Adrenal gland (tissue), 12 donors: Measurements from ENCODE around the gene SRRT. TPM values are rescaled to one million over a fixed set of nuclear protein-coding genes. Genes with fewer than 3 reads are reported as not detected.
A peak's percentile ranks its signal among the peaks of the same experiment; 100 is the strongest.

Experiments
- DNase-seq, 7 donors: peaks; one replicate each; pipeline ENCODE4 v3.0.0-alpha.2; 2019 to 2020
- H3K27ac ChIP-seq, 5 donors: fragments of 200-600 bp; sonication (generic) in 4 of 5; 1 replicate in 3 of 5; 2 replicates in 2 of 5; pipeline versions ENCODE4 v1.5.1 to v1.8.0; 2016 to 2020; ENCODE audit warnings: mild to moderate bottlenecking in 1 of 5
- H3K27me3 ChIP-seq: fragments of 200-600 bp; 2 replicates; pipeline ENCODE4 v1.8.0; 2021
- H3K36me3 ChIP-seq, 2 donors: fragments of 200-600 bp; replicated peaks in 1 of 2; 1 replicate in 1 of 2; 2 replicates in 1 of 2; pipeline versions ENCODE4 v1.5.1 to v1.8.0; 2018 to 2022
- H3K4me1 ChIP-seq, 2 donors: fragments of 200-600 bp; replicated peaks in 1 of 2; 1 replicate in 1 of 2; 2 replicates in 1 of 2; pipeline versions ENCODE4 v1.5.1 to v1.8.0; 2018 to 2021
- H3K4me3 ChIP-seq, 4 donors: fragments of 200-600 bp; sonication (generic) in 3 of 4; one replicate each; pipeline ENCODE4 v1.5.1; 2016 to 2018
- H3K9me3 ChIP-seq, 3 donors: fragments of 200-600 bp; sonication (generic) in 1 of 3; replicated peaks in 1 of 3; 1 replicate in 2 of 3; 2 replicates in 1 of 3; pipeline versions ENCODE4 v1.5.1 to v1.8.0; 2016 to 2021
- POLR2A ChIP-seq, 2 donors: fragments of 450-650 bp; IDR thresholded peaks; one replicate each; pipeline ENCODE4 v1.6.1; 2017; ENCODE audit warnings: antibody characterized with exemption in 2 of 2, mild to moderate bottlenecking in 2 of 2, moderate library complexity in 1 of 2
- WGBS, 4 donors: extraction: QIAGEN DNeasy Blood & Tissue Kit in 2 of 4; methylation state at CpG; one replicate each; pipeline versions ENCODE4 v1.1.5 to v1.1.7; 2013 to 2017; 5-methylcytosine and 5-hydroxymethylcytosine counted together
- intact Hi-C, 2 donors: fragments of 100-400 bp; cut with DNase I; formaldehyde crosslinking; loops; one replicate each; pipeline versions ENCODE4 v1.14.1 to v1.15.0; 2022 to 2023
- polyA plus RNA-seq, 3 donors: library from polyadenylated mRNA; stranded (reverse); fragments of 200-250 nt in 2 of 3; fragments of 350-450 nt in 1 of 3; fragmentation: Illumina TruSeq in 1 of 3; extraction: RNeasy Lipid Tissue Mini Kit (QIAGEN cat#74804) in 1 of 3; gene quantifications; one replicate each; pipeline ENCODE4 v1.2.3, GENCODE V29; 2013 to 2014
- total RNA-seq, 9 donors: library from RNA; depleted of rRNA in 4 of 9; stranded (reverse); fragments of >200 nt in 4 of 9; fragments of 120-200 nt in 1 of 9; fragmentation: NEBNext Ultra II Directional in 1 of 9; extraction: Animal tissue kit (Norgen Biotek cat#: 25700) in 1 of 9; gene quantifications; one replicate each; pipeline versions ENCODE4 v1.1.0 to v1.2.4, GENCODE V29; 2013 to 2023
- TF ChIP-seq, protein P1 (sequence below), 6 experiments: fragments of 450-650 bp in 4 of 6; fragments of 200-600 bp in 2 of 6; sonication (generic) in 1 of 6; IDR thresholded peaks; 1 replicate in 5 of 6; 2 replicates in 1 of 6; pipeline versions ENCODE4 v1.5.1 to v1.8.0; 2016 to 2021; ENCODE audit warnings: antibody characterized with exemption in 6 of 6, mild to moderate bottlenecking in 2 of 6, moderate library complexity in 1 of 6
- donor health status: healthy with polysubstance abuse.
- donor health status: Bipolar disorder and iron deficiency.
- donor health status: DM: yes; HTN: yes; CAD: no.
- donor health status: DM: no; HTN: no; CAD: no.
- donor health status: DM: no; HTN: no; CAD: no.
- donor health status: DM: yes; HTN: yes; CAD: no.

The SRRT gene
- total and polyA plus RNA-seq, 12 donors = 44.0 to 289 (median 97.1) TPM

DNA sequence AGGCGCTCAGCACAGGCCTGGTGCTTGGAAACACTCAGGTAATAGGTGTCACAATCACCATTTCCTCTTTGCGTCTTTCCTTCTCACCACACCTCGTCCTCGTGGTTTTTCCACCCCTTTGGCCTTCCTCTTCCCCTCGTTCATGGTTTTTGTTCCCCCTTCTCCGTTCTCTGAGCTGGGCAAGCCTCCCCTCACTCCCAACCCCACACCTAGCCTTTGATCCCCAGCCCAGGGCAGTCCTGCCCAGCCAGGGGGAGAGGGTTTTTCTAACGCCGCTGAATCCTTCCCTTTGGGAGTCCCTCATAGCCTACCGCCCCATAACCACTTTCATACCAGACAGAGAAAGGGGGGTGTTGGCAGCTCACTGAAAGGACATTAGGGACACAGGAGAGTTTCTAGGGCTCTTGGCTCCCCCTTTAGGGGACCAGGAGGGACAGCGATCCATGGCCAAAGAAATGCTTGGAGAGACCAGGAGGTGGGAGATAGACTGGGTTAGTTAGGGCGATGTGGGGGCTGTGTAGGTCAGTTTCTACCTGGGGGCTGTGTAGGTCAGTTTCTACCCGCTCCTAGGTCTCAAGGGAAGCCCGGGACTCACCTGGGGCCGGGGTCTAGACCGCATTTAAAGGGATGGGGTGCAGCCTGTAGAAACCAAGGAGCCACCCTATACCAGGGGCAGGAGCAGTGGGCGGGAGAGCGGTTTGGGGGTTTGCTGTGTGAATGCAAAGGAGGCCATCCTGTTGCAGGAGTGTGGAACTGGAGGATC is 49.0 kb upstream of the SRRT start:
- no peaks in the 10 kb centered on the region for H3K27me3 ChIP-seq
- DNase-seq = peak in 1 of 7 donors; percentile 57
- peak overlapping the region in 3 of 4 donors; percentile 45 to 88 (median 75) for H3K4me3 ChIP-seq
- 12 to 22% (median 15%) methylated on average over 15 to 17 of the region's 17 CpGs for WGBS, 4 donors
- TF ChIP-seq POLR2A (IDR thresholded peaks at IDR 0.05) = no peak
- TF ChIP-seq, protein P1, sequence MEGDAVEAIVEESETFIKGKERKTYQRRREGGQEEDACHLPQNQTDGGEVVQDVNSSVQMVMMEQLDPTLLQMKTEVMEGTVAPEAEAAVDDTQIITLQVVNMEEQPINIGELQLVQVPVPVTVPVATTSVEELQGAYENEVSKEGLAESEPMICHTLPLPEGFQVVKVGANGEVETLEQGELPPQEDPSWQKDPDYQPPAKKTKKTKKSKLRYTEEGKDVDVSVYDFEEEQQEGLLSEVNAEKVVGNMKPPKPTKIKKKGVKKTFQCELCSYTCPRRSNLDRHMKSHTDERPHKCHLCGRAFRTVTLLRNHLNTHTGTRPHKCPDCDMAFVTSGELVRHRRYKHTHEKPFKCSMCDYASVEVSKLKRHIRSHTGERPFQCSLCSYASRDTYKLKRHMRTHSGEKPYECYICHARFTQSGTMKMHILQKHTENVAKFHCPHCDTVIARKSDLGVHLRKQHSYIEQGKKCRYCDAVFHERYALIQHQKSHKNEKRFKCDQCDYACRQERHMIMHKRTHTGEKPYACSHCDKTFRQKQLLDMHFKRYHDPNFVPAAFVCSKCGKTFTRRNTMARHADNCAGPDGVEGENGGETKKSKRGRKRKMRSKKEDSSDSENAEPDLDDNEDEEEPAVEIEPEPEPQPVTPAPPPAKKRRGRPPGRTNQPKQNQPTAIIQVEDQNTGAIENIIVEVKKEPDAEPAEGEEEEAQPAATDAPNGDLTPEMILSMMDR (IDR thresholded peaks at IDR 0.05) = peak in 2 of 6 experiments; percentile 25 to 31
- H3K4me1 ChIP-seq = peaks cover 22 to 39% of the 10 kb centered on the region in 2 donors
- peaks cover 0 to 26% of the 10 kb centered on the region in 2 donors for H3K36me3 ChIP-seq
- H3K27ac ChIP-seq = peak overlapping the region in 4 of 5 donors; percentile 52 to 93 (median 77)
- intact Hi-C loops = no loop called here
- H3K9me3 ChIP-seq = no peaks in the 10 kb centered on the region

DNA sequence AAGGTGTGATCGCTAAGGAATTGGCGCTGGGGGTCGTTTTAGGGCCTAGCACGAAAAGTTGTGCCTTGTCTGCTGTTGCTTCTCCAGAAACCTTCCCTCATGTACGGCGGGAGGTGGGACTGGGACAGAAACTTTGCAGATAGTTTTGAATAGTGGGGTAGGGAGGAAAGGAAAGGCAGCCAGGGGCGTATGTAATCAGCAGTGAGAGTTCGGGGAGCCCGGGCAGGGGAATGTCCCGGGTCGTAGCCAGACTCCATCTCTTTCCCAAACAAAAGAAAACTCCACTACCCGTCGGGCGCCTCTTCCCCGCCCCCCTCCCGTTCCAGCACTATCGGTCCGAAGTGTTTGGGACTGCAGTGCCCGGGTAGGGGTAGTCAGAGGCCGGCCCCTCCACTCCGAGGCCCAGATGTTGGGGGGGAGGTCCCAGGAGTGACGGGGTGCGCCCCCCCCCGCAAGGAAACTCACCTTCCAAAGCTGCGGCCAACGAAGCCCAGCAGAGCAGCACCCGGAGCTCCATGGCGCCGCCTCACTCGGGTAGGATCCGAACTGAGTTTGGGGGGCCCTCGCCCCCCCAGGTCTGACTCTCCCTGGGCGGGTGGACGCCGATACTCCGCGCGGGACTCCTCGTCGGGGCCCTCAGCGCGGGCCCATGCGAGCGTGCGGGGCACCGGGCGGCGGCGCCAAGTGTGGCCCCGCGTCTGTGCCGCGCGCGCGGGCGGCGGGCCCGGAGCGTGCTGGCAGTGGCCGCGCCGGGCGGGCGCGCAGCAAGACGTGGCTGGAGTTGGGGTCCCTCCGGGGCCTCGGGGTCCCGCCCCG is 48.2 kb upstream of the SRRT start:
- DNase-seq = peak in 1 of 7 donors; percentile 48
- TF ChIP-seq, protein P1 (IDR thresholded peaks at IDR 0.05) = no peak
- TF ChIP-seq POLR2A (IDR thresholded peaks at IDR 0.05) = peak in 1 of 2 donors; percentile 5
- peaks cover 0 to 18% of the 10 kb centered on the region in 2 donors for H3K36me3 ChIP-seq
- no peaks in the 10 kb centered on the region for H3K9me3 ChIP-seq
- no peaks in the 10 kb centered on the region for H3K27me3 ChIP-seq
- intact Hi-C loops = no loop called here
- 0 to 2% (median 1%) methylated on average over 18 to 70 of the region's 71 CpGs for WGBS, 4 donors
- peak overlapping the region; percentile 45 to 88 (median 60) for H3K4me3 ChIP-seq
- H3K4me1 ChIP-seq = peaks cover 22 to 39% of the 10 kb centered on the region in 2 donors
- peak overlapping the region in 4 of 5 donors; percentile 58 to 93 (median 77) for H3K27ac ChIP-seq

DNA sequence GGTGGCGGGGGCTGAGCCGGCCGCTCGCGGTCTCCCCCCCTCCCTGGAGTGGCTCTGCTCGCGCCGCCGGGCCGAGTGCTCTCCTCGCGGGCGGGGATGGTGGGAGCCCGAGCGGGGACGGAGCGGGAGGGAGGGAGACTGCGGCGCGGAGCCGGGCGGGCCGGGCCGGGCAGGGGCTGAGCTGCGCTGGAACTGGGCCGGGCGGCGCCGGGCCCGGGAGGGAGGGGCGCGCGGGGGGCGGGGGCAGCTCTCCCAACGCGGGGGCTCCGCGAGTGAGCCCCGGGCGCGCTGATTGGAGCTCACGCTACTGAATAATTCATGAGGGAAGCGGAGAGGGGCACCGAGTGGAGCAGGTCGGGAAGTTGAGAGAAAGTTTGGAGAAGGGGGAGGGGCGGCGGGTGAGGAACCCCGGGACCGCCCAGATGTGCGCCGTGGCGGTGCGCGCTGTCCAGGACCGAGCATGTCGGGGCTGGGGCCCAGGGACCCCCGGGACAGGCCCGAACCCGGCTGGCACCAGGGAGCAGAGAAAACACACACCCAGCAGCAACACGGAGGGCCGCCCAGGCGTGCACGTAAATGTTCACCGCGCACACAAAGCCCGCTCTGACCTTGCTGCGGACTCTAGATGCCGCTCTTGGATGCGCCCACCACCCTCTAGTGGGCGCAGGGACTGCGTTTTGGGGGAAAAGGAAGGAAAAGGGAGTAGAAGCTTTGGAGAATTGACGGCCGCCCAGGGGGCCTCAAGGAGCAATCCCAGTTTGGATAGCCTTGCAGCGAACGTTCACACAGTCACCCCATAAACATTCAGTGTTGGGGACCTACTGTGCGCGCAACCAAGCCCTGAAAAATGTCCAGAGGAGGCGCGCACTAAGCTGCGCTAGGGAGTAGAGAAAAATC is 47.3 kb upstream of the SRRT start, which contains the start of gene EPHB4:
Gene EPHB4, minus strand, starts transcription at position 194 of the 897 bp plus-strand sequence. CDS start 493 bp downstream, outside the sequence.
- Histone ChIP-seq H3K4me3 (peak within 1 kb of the TSS; percentile 45 to 88 (median 60)), H3K9me3 (no peaks in the 10 kb centered on the region), H3K36me3 (peaks cover 0 to 10% of the 10 kb centered on the region in 2 donors), H3K27ac (peak within 1 kb of the TSS in 4 of 5 donors; percentile 58 to 93 (median 77)), H3K27me3 (no peaks in the 10 kb centered on the region), H3K4me1 (peaks cover 21 to 33% of the 10 kb centered on the region in 2 donors)
- intact Hi-C loops = no loop called here
- TF ChIP-seq, protein P1 (IDR thresholded peaks at IDR 0.05) = peak in 5 of 6 experiments; percentile 20 to 44 (median 30)
- peak; percentile 40 to 50 for TF ChIP-seq POLR2A (IDR thresholded peaks at IDR 0.05)
- DNase-seq = peak; percentile 91 to 94 (median 93)
- WGBS, 4 donors = 0 to 2% (median 1%) methylated on average over 26 to 79 of the region's 80 CpGs
